ENCODE data around the gene SEMA4C.

Gene SEMA4C

DNA sequence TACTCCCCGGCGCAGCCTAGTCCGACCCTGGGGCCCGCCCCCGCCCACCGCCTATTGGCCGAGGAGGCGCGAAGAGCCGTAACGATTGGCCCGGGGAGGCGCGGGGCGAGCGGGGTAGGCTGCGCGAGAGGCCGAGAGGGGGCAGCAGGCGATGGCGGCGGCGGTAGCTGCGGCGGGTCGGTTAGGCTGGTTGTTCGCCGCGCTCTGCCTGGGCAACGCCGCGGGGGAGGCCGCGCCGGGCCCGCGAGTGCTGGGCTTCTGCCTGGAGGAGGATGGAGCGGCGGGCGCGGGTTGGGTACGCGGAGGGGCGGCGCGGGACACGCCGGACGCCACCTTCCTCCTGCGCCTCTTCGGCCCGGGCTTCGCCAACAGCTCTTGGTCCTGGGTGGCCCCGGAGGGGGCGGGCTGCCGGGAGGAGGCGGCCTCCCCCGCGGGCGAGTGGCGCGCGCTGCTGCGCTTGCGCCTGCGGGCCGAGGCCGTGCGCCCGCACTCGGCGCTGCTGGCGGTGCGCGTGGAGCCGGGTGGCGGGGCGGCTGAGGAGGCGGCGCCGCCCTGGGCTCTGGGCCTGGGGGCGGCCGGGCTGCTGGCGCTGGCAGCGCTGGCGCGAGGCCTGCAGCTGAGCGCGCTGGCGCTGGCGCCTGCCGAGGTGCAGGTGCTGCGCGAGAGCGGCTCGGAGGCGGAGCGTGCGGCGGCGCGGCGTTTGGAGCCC, 53.6 kb downstream of the SEMA4C start, which contains the start of gene CNNM3:
TSS of gene CNNM3 (plus strand) at position 142 of the 709 bp plus-strand sequence. CDS start at position 152, 10 bp downstream.
- peak; percentile 91 for DNase-seq

DNA sequence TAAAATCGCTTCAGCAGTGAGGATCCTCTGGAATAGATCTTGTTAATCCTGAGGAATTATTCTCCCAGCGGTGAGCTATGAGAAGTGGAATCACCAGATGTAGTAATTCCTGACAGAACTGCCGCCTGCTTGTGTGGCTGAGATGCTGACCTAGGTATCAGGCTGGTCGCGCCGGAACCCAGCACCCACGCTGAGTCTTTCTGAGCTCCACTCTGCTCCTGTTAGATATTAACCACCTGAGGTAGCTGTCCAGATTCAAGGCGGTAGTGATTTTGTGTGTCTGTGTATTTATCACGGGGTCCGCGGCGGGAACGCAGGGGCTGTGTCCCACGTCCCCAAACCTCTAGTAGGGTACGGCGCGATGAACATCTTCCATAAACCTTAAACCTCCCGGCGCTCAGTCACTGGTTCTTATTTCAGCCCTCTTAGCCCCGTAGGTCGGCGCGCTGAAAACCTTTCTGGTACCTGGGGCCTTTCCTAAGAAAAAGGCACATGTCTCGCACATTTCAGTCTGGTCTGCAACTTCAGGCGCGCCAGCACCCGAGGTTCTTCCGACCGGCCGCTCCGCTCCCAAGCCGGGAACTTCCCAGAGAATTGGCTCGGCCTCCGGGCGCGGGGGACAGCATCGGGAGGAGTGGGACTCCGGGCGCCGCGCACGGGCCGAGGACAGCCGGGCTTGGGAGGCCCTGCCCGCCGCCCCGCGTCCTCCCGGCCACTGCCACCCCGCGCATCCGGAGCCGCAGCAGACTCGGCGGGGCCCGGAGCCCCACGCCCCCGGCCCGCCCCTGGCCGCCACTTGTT, 54.4 kb downstream of the SEMA4C start:
- no peak for DNase-seq

DNA sequence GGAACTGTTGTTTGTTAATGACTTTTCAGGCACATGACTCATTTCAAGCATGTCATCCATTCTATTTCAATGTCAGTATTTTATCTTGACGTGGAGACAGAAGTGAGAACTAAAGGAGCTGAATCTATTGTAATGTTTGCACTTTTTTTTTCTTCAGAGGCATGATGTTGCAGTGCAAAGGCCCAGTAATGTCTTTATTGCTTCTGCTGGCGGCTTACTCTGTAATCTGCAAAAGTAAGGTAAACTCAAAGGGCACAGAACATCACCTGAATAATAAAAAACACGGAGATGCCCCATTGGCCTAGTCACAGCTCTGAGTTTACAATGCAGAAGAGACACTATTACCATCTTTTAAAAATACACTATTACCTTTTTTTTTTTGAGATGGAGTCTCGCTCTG, 56.2 kb downstream of the SEMA4C start:
- no peak for DNase-seq

DNA sequence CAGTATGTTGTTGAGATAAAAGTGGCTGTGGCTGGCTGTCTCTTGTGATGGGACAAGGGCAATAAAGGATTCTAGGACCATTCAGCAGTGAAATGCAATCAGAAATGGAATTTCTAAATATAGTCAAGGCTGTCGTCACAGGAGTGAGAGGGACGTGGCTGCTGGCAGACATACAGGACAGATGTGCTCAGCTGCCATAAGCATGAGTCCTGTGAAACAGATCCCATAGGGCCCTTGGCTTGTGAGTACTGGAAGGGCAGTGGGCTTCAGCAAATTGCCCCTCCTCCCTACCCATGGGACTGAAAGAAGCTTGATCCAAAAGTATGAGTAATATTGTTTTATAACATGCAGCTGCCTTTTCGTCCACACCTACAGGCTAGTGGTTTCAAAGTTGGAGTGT, 58.0 kb downstream of the SEMA4C start:
- no peak for DNase-seq

DNA sequence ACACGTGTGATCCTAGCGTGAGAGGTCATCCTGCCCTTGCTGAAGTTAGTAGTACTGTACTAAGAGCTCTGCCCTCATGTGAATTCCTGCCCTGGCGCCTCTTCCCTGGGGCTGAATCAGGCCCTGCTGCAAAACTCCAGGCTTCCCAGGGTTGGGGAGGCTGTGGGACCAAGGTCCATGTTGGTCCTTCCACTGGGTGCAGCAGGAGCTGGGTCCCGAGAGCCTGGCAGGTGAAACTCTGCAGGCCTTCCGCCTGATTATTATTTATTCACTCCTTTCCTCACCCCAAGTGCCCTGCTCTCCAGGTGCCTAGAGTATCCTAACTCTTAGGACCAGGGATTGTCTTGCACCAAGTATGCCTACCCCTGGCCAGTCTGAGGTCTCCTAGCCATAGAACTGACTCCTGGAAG, 59.1 kb downstream of the SEMA4C start:
- no peak for DNase-seq

DNA sequence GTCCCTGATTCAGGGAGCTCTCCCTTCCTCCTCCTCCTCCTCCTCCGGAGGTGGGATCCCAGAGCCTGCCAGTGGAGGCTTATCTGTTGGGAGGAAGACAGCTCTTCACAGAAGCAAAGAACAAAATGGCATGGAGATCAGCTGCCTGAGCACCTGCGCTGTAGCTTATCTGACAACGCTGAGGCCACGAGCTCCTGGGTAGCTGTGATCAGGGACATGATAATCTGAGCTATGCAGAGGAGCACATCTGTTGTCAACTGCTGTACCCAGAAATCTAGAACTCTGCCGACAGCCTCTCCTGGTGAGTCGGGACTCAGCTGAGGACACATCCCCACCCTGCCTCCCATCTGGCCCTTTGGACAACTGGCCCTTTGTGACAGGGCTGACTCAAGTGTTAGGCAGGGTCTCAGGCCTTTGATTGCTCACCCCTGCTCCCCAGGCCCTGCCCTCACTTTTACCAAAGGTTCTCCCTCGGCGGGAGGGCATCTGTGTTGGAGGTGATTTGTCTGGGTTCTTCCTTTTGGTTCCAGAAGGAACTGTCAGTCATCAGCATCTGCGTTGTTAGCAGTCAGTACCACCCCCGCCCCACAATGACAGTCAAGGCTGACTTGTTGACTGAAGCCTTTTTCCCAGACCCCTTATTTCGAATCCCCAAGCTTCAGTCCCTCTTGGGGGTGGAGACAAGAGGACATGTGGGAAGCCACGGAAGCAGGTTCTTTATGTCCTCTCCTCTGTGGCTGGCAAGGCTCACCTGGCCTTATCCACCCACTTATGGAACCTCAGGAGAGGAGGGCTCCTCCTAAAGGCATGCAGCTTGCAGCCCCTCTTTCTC, 59.7 kb downstream of the SEMA4C start:
- DNase-seq: no peak

Measured in NCI-H1105 (cell line).